HepG2 (cell line): ENCODE data around the gene JDP2.

Experiments used
- MAFF ChIP-seq: IDR thresholded peaks from 2 replicates; pipeline ENCODE4 v1.6.1; 2011; ENCODE audit warnings: low read depth, low read length, improper control_type of control experiment
- SNRNP70 ChIP-seq: fragments of 200-400 bp; formaldehyde crosslinking; IDR thresholded peaks from 2 replicates; pipeline ENCODE4 v1.6.1; 2017; ENCODE audit warnings: mild to moderate bottlenecking, low read depth, low read length, moderate library complexity
- ZNF136 ChIP-seq: sonication (generic); formaldehyde crosslinking; IDR thresholded peaks from 2 replicates; pipeline ENCODE4 v1.8.1; 2022; ENCODE audit warnings: low read depth, mild to moderate bottlenecking, moderate library complexity, missing genetic modification reagents
- TF ChIP-seq, protein P1 (sequence below): sonication (generic); formaldehyde crosslinking; IDR thresholded peaks from 2 replicates; pipeline ENCODE4 v1.5.0; 2020; ENCODE audit warnings: mild to moderate bottlenecking, missing genetic modification reagents, moderate library complexity
- TF ChIP-seq, protein P2 (sequence below), 2 experiments: IDR thresholded peaks; 2 replicates each; pipeline ENCODE4 v1.6.1; 2011 to 2012; ENCODE audit warnings: low read length in 2 of 2, borderline replicate concordance in 1 of 2, low read depth in 1 of 2, mild to moderate bottlenecking in 1 of 2, moderate library complexity in 1 of 2
- TF ChIP-seq, protein P3 (sequence below): sonication (generic); formaldehyde crosslinking; IDR thresholded peaks from 2 replicates; pipeline ENCODE4 v1.4.0; 2020; ENCODE audit warnings: missing genetic modification reagents, borderline replicate concordance

DNA sequence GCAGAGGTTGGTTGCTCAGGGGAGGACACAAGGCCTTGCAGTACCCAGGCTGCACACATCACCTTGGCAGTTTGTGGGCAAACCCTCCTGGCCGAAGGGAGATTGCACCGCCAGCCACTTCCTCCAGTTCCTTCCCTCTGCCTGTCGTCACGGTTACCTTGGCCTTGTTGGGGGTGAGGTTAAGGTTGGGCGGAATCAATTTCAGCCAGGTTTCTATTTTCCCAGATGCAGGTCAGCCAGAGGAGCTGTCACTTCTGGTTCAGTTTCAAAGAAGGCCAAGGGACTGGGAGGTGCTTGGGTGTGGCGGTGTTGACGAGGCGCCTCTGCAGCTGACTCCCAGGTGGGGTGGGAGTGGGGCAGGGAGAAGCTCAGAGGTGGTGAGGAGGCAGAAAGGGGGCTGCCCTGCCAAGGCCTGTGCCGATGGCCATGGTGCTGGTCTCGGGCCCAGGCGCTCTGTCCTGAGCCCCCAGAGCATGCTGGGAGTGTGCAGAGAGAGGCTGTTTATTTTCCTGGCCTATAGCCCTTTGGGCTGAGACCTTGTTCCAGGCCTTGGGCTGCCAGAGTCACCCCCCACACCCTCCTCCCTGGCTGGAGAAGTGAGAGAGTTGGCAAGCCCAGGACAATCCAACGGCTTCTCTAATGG lies 31.4 kb downstream of the JDP2 start:
- TF ChIP-seq ZNF136 (no peak), SNRNP70 (no peak), MAFF (no peak)
- TF ChIP-seq, protein P1, sequence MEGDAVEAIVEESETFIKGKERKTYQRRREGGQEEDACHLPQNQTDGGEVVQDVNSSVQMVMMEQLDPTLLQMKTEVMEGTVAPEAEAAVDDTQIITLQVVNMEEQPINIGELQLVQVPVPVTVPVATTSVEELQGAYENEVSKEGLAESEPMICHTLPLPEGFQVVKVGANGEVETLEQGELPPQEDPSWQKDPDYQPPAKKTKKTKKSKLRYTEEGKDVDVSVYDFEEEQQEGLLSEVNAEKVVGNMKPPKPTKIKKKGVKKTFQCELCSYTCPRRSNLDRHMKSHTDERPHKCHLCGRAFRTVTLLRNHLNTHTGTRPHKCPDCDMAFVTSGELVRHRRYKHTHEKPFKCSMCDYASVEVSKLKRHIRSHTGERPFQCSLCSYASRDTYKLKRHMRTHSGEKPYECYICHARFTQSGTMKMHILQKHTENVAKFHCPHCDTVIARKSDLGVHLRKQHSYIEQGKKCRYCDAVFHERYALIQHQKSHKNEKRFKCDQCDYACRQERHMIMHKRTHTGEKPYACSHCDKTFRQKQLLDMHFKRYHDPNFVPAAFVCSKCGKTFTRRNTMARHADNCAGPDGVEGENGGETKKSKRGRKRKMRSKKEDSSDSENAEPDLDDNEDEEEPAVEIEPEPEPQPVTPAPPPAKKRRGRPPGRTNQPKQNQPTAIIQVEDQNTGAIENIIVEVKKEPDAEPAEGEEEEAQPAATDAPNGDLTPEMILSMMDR (CRISPR knock-in tag): no peak
- TF ChIP-seq, protein P2, sequence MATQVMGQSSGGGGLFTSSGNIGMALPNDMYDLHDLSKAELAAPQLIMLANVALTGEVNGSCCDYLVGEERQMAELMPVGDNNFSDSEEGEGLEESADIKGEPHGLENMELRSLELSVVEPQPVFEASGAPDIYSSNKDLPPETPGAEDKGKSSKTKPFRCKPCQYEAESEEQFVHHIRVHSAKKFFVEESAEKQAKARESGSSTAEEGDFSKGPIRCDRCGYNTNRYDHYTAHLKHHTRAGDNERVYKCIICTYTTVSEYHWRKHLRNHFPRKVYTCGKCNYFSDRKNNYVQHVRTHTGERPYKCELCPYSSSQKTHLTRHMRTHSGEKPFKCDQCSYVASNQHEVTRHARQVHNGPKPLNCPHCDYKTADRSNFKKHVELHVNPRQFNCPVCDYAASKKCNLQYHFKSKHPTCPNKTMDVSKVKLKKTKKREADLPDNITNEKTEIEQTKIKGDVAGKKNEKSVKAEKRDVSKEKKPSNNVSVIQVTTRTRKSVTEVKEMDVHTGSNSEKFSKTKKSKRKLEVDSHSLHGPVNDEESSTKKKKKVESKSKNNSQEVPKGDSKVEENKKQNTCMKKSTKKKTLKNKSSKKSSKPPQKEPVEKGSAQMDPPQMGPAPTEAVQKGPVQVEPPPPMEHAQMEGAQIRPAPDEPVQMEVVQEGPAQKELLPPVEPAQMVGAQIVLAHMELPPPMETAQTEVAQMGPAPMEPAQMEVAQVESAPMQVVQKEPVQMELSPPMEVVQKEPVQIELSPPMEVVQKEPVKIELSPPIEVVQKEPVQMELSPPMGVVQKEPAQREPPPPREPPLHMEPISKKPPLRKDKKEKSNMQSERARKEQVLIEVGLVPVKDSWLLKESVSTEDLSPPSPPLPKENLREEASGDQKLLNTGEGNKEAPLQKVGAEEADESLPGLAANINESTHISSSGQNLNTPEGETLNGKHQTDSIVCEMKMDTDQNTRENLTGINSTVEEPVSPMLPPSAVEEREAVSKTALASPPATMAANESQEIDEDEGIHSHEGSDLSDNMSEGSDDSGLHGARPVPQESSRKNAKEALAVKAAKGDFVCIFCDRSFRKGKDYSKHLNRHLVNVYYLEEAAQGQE (IDR thresholded peaks at IDR 0.05; ENCODE audit: borderline replicate concordance in 1 of 2, low read depth in 1 of 2, low read length in 2 of 2): no peak
- TF ChIP-seq, protein P3, sequence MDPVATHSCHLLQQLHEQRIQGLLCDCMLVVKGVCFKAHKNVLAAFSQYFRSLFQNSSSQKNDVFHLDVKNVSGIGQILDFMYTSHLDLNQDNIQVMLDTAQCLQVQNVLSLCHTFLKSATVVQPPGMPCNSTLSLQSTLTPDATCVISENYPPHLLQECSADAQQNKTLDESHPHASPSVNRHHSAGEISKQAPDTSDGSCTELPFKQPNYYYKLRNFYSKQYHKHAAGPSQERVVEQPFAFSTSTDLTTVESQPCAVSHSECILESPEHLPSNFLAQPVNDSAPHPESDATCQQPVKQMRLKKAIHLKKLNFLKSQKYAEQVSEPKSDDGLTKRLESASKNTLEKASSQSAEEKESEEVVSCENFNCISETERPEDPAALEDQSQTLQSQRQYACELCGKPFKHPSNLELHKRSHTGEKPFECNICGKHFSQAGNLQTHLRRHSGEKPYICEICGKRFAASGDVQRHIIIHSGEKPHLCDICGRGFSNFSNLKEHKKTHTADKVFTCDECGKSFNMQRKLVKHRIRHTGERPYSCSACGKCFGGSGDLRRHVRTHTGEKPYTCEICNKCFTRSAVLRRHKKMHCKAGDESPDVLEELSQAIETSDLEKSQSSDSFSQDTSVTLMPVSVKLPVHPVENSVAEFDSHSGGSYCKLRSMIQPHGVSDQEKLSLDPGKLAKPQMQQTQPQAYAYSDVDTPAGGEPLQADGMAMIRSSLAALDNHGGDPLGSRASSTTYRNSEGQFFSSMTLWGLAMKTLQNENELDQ: no peak
